ENCODE results near the gene SF3A2. TPM values are rescaled to one million over a fixed set of nuclear protein-coding genes. Genes with fewer than 3 reads are reported as not detected.

The SF3A2 gene
- total and polyA plus RNA-seq, 2 donors (not counting 1 experiment from before 2014, with no cell fraction given) = 98.2 to 140 TPM

DNA sequence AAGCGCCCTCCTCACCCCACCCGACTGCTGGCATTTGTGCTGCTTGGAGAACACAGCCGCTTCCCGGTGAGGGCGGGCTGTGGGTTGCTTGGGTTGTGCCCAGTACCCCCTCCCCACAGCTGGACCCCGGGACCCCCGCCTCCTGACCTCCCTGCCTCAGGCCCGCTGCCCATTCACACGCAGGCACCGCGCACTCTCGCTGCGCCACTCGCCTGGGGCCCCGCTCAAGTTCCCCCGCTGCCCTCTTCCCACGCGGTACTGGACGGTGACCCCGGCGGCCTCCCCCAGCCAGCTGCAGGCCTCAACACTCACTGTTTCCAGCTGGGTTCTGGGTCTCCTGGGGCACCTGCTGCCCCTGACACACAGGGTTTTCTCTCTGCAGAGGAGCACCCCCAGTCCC, 16.9 kb upstream of the SF3A2 start:
- Mint-ChIP-seq H3K9me3 (ENCODE audit: insufficient read depth) (no peaks in the 10 kb centered on the region), H3K27me3 (no peaks in the 10 kb centered on the region), H3K4me1 (peaks cover 25% of the 10 kb centered on the region), H3K27ac (no peak overlapping the region), H3K4me3 (no peak overlapping the region)
- Histone ChIP-seq H2AFZ (ENCODE audit: insufficient read depth, low read depth, low read length, poor library complexity, severe bottlenecking) (no peak overlapping the region), H3K4me3 (ENCODE audit: control extremely low read depth in 1 of 5, extremely low read depth in 1 of 5, insufficient read depth in 1 of 5, low read depth in 2 of 5, low read length in 4 of 5) (no peak overlapping the region), H3K9ac (ENCODE audit: low read length) (no peak overlapping the region), H3K4me1 (ENCODE audit: control insufficient read depth in 2 of 2, insufficient read depth in 2 of 2, low read length in 2 of 2) (peaks cover 13 to 20% of the 10 kb centered on the region in 2 donors), H3K9me3 (ENCODE audit: control extremely low read depth in 1 of 3, control insufficient read depth in 2 of 3, insufficient read depth in 1 of 3, low read length in 2 of 3) (no peaks in the 10 kb centered on the region), H3K36me3 (replicated peaks in 1 of 2; ENCODE audit: control extremely low read depth in 1 of 2, control insufficient read depth in 1 of 2, extremely low read depth in 1 of 2, insufficient read depth in 2 of 2, low read length in 1 of 2) (peaks cover 0 to 59% of the 10 kb centered on the region in 2 experiments), H3K79me2 (ENCODE audit: control insufficient read depth, insufficient read depth, low read length) (peaks cover 12% of the 10 kb centered on the region), H3K27me3 (replicated peaks in 1 of 4; ENCODE audit: control extremely low read depth in 1 of 4, control insufficient read depth in 3 of 4, insufficient read depth in 4 of 4, low read length in 3 of 4) (no peaks in the 10 kb centered on the region), H3K4me2 (replicated peaks; ENCODE audit: low read depth, low read length, poor library complexity, severe bottlenecking) (no peak overlapping the region), H3K27ac (ENCODE audit: low read length in 2 of 2) (no peak overlapping the region), H4K20me1 (ENCODE audit: control insufficient read depth, insufficient read depth, low read length, poor library complexity, severe bottlenecking) (peaks cover 9% of the 10 kb centered on the region)
- TF ChIP-seq EZH2 (IDR thresholded peaks at IDR 0.05; ENCODE audit: borderline replicate concordance, insufficient read depth, low read depth, low read length, poor library complexity, severe bottlenecking) = no peak
- TF ChIP-seq, protein P1, sequence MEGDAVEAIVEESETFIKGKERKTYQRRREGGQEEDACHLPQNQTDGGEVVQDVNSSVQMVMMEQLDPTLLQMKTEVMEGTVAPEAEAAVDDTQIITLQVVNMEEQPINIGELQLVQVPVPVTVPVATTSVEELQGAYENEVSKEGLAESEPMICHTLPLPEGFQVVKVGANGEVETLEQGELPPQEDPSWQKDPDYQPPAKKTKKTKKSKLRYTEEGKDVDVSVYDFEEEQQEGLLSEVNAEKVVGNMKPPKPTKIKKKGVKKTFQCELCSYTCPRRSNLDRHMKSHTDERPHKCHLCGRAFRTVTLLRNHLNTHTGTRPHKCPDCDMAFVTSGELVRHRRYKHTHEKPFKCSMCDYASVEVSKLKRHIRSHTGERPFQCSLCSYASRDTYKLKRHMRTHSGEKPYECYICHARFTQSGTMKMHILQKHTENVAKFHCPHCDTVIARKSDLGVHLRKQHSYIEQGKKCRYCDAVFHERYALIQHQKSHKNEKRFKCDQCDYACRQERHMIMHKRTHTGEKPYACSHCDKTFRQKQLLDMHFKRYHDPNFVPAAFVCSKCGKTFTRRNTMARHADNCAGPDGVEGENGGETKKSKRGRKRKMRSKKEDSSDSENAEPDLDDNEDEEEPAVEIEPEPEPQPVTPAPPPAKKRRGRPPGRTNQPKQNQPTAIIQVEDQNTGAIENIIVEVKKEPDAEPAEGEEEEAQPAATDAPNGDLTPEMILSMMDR (IDR thresholded peaks at IDR 0.05) = no peak
- DNase-seq (no peak), ATAC-seq (ENCODE audit: low read depth) (no peak)
- intact Hi-C loops (cut with micrococcal nuclease) = no loop called here
- 99% methylated on average over 21 of the region's 21 CpGs for WGBS (ENCODE audit: insufficient coverage)
- ChIA-PET POLR2A (no interaction called here), CTCF (no interaction called here)

DNA sequence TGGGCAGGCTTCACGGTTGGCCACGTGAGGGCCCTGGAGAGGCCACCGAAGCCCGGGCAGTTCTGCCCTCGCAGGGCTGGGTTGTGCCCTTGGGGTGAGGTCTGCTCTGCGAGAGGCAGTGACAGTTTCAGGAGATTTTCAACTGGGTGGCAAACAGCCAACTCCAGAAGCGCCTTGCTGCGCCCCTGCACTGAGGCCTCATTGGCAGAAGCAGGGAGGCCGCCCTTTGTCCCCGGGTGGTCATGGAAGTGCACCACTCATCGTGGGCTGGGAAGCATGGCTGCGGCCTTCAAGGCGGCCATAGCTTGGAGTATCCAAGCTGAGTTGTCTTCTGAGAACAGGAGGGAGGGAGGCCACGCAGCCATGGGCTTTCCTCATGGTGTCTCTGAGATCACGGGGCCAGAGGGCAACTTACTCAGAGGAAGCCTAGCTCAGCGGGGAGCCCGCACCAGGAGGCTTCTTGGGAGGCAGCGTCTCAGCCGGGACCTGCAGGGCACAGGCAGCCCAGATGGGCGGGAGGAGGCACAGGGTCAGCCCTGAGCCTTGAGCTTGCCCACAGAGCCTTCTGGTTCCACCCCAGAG, 15.3 kb upstream of the SF3A2 start:
- Histone ChIP-seq H3K9me3 (ENCODE audit: control extremely low read depth in 1 of 3, control insufficient read depth in 2 of 3, insufficient read depth in 1 of 3, low read length in 2 of 3) (no peaks in the 10 kb centered on the region), H2AFZ (ENCODE audit: insufficient read depth, low read depth, low read length, poor library complexity, severe bottlenecking) (no peak overlapping the region), H3K9ac (ENCODE audit: low read length) (no peak overlapping the region), H3K4me2 (replicated peaks; ENCODE audit: low read depth, low read length, poor library complexity, severe bottlenecking) (no peak overlapping the region), H3K36me3 (replicated peaks in 1 of 2; ENCODE audit: control extremely low read depth in 1 of 2, control insufficient read depth in 1 of 2, extremely low read depth in 1 of 2, insufficient read depth in 2 of 2, low read length in 1 of 2) (peaks cover 0 to 58% of the 10 kb centered on the region in 2 experiments), H4K20me1 (ENCODE audit: control insufficient read depth, insufficient read depth, low read length, poor library complexity, severe bottlenecking) (peaks cover 9% of the 10 kb centered on the region), H3K4me3 (ENCODE audit: control extremely low read depth in 1 of 5, extremely low read depth in 1 of 5, insufficient read depth in 1 of 5, low read depth in 2 of 5, low read length in 4 of 5) (no peak overlapping the region), H3K79me2 (ENCODE audit: control insufficient read depth, insufficient read depth, low read length) (peaks cover 7% of the 10 kb centered on the region), H3K4me1 (ENCODE audit: control insufficient read depth in 2 of 2, insufficient read depth in 2 of 2, low read length in 2 of 2) (peaks cover 16 to 25% of the 10 kb centered on the region in 2 donors), H3K27ac (ENCODE audit: low read length in 2 of 2) (no peak overlapping the region), H3K27me3 (replicated peaks in 1 of 4; ENCODE audit: control extremely low read depth in 1 of 4, control insufficient read depth in 3 of 4, insufficient read depth in 4 of 4, low read length in 3 of 4) (no peaks in the 10 kb centered on the region)
- ATAC-seq (ENCODE audit: low read depth) = no peak
- Mint-ChIP-seq H3K9me3 (ENCODE audit: insufficient read depth) (no peaks in the 10 kb centered on the region), H3K4me1 (peaks cover 29% of the 10 kb centered on the region), H3K27ac (no peak overlapping the region), H3K4me3 (no peak overlapping the region), H3K27me3 (no peaks in the 10 kb centered on the region)
- no peak for DNase-seq
- TF ChIP-seq EZH2 (IDR thresholded peaks at IDR 0.05; ENCODE audit: borderline replicate concordance, insufficient read depth, low read depth, low read length, poor library complexity, severe bottlenecking) = no peak
- TF ChIP-seq, protein P1 (IDR thresholded peaks at IDR 0.05) = no peak
- WGBS (ENCODE audit: insufficient coverage) = 97% methylated on average over 20 of the region's 20 CpGs
- intact Hi-C loops (cut with micrococcal nuclease) = no loop called here
- POLR2A ChIA-PET = interaction anchor here (0.9 kb wide), 1 partner anchor 65 kb away, joined by 4 read pairs; no protein-coding TSS in a partner anchor
- CTCF ChIA-PET = interaction anchor here (0.7 to 2.7 kb wide), 5 partner anchors 17 to 67 kb away, joined by 3 to 13 read pairs (median 4); no protein-coding TSS in a partner anchor
